Endothelial cell of umbilical vein (primary cell): ENCODE measurements around the gene DIP2B. TPM values are rescaled to one million over a fixed set of nuclear protein-coding genes. Genes with fewer than 3 reads are reported as not detected.

Experiments
- BruUV-seq: library from RNA; stranded (reverse); fragments of 400-500 nt; replicated peaks from 2 replicates; lab custom pipeline; 2021; lab: Mats Ljungman, UMichigan
- CTCF ChIA-PET: fragments of 300-600, 350-600 bp; sonication (Branson Sonifier 250); formaldehyde crosslinking; loops from one replicate; lab custom pipeline; 2021; ENCODE audit warnings: antibody characterized with exemption, inconsistent platforms; lab: Charles Lee
- POLR2A ChIA-PET: fragments of 300-600, 350-600 bp; sonication (Branson Sonifier 250); formaldehyde crosslinking; loops from one replicate; lab custom pipeline; 2021; ENCODE audit warnings: antibody characterized with exemption, inconsistent platforms; lab: Charles Lee
- DNase-seq: peaks from one replicate; pipeline ENCODE4 v3.0.0-alpha.2; 2011; ENCODE audit warnings: low read depth, low spot score
- FAIRE-seq: peaks from 2 replicates; lab custom pipeline; 2011; peaks lifted over from hg19 to GRCh38; lab: Jason Lieb, UNC
- H2AFZ ChIP-seq: 2 replicates; pipeline ENCODE4 v1.6.0; 2012; ENCODE audit warnings: low read depth, low read length, control low read depth, inconsistent platforms
- H3K27ac ChIP-seq: 2 replicates; pipeline ENCODE4 v1.5.1; 2011; ENCODE audit warnings: low read depth, mild to moderate bottlenecking, control low read depth, low read length, moderate library complexity; ENCODE audit not compliant: insufficient read depth
- H3K27me3 ChIP-seq, 2 experiments: 2 replicates each; pipeline versions ENCODE4 v1.6.0 to v1.6.1; 2011; ENCODE audit warnings: low read length in 2 of 2, mixed read lengths in 1 of 2; ENCODE audit not compliant: control insufficient read depth in 2 of 2, insufficient read depth in 2 of 2
- H3K36me3 ChIP-seq, 2 experiments: 2 replicates in 1 of 2; 3 replicates in 1 of 2; pipeline ENCODE4 v1.5.1; 2011; ENCODE audit warnings: low read length in 2 of 2, mild to moderate bottlenecking in 1 of 2, moderate library complexity in 1 of 2; ENCODE audit not compliant: control insufficient read depth in 2 of 2, insufficient read depth in 2 of 2; ENCODE audit errors: extremely low read depth in 1 of 2
- H3K4me1 ChIP-seq: 3 replicates; pipeline ENCODE4 v1.5.1; 2011; ENCODE audit warnings: mild to moderate bottlenecking, low read length; ENCODE audit not compliant: control insufficient read depth, insufficient read depth; ENCODE audit errors: extremely low read depth
- H3K4me2 ChIP-seq: 2 replicates; pipeline ENCODE4 v1.6.1; 2011; ENCODE audit warnings: low read length, control low read depth, mixed read lengths; ENCODE audit not compliant: insufficient read depth
- H3K4me3 ChIP-seq, 3 experiments: fragments of 200-600 bp in 1 of 3; sonication (generic), shearing (Covaris generic) in 1 of 3; replicated peaks in 1 of 3; 2 replicates each; pipeline ENCODE4 v1.5.1; 2011 to 2016; ENCODE audit warnings: control low read depth in 3 of 3, low read length in 3 of 3, mild to moderate bottlenecking in 2 of 3, inconsistent platforms in 1 of 3, low read depth in 1 of 3, moderate library complexity in 1 of 3; ENCODE audit not compliant: insufficient read depth in 1 of 3
- H3K79me2 ChIP-seq: 2 replicates; pipeline ENCODE4 v1.6.0; 2012; ENCODE audit warnings: low read length, inconsistent platforms; ENCODE audit not compliant: control insufficient read depth, insufficient read depth
- H3K9ac ChIP-seq: replicated peaks from 2 replicates; pipeline ENCODE3; 2011; ENCODE audit warnings: low read length, control low read depth; ENCODE audit not compliant: insufficient read depth; ENCODE audit errors: extremely low read depth
- H3K9me1 ChIP-seq: replicated peaks from 3 replicates; pipeline ENCODE4 v1.6.0; 2011; ENCODE audit warnings: mild to moderate bottlenecking, low read length; ENCODE audit not compliant: control insufficient read depth, insufficient read depth; ENCODE audit errors: extremely low read depth
- H3K9me3 ChIP-seq: replicated peaks from 2 replicates; pipeline ENCODE4 v1.5.1; 2012; ENCODE audit warnings: low read length, inconsistent platforms; ENCODE audit not compliant: control insufficient read depth, insufficient read depth
- H4K20me1 ChIP-seq: replicated peaks from 2 replicates; pipeline ENCODE3; 2011; ENCODE audit warnings: mild to moderate bottlenecking, low read length; ENCODE audit not compliant: control insufficient read depth, insufficient read depth; ENCODE audit errors: extremely low read depth
- EZH2 ChIP-seq: IDR thresholded peaks from 2 replicates; pipeline ENCODE4 v1.6.1; 2012; ENCODE audit warnings: borderline replicate concordance, low read depth, mild to moderate bottlenecking, moderate library complexity, low read length, inconsistent platforms; ENCODE audit not compliant: severe bottlenecking
- FOS ChIP-seq: IDR thresholded peaks from 2 replicates; pipeline ENCODE4 v1.6.1; 2011; ENCODE audit warnings: mild to moderate bottlenecking, low read length, moderate library complexity, borderline replicate concordance; ENCODE audit not compliant: insufficient read depth
- GATA2 ChIP-seq: IDR thresholded peaks from 2 replicates; pipeline ENCODE4 v1.7.0; 2011; ENCODE audit warnings: low read depth, mild to moderate bottlenecking, moderate library complexity, mixed read lengths, low read length; ENCODE audit not compliant: insufficient read length, insufficient read depth
- JUN ChIP-seq: IDR thresholded peaks from 2 replicates; pipeline ENCODE4 v1.6.1; 2011; ENCODE audit warnings: borderline replicate concordance, low read depth; ENCODE audit not compliant: insufficient read length, insufficient read depth
- MYC ChIP-seq: IDR thresholded peaks from one replicate; pipeline ENCODE4 v1.6.1; 2011; ENCODE audit warnings: mild to moderate bottlenecking, low read depth, low read length
- POLR2A ChIP-seq: IDR thresholded peaks from 2 replicates; pipeline ENCODE4 v1.6.1; 2012; ENCODE audit warnings: low read depth, mild to moderate bottlenecking, control low read depth, low read length
- POLR2AphosphoS5 ChIP-seq: IDR thresholded peaks from 2 replicates; pipeline ENCODE4 v1.6.1; 2012; ENCODE audit warnings: low read depth, mild to moderate bottlenecking, control low read depth, low read length, moderate library complexity; ENCODE audit not compliant: insufficient read depth
- dilution Hi-C: fragments of 300-500 bp; cut with MboI; formaldehyde crosslinking; loops from one replicate; pipeline ENCODE4 v1.15.0; 2019; ENCODE audit warnings: low sequenced_read_pairs; ENCODE audit not compliant: extremely low pct_ligation_motif_present
- intact Hi-C: fragments of 100-400 bp; cut with micrococcal nuclease; formaldehyde crosslinking; loops from one replicate; pipeline ENCODE4 v1.10.0; 2022
- polyA plus RNA-seq, 4 experiments: library from polyadenylated mRNA; depleted of rRNA in 3 of 4; stranded (reverse) in 3 of 4; unstranded in 1 of 4; fragments of >200 nt; gene quantifications; 2 replicates each; pipeline versions ENCODE4 v1.2.1 to v1.2.3, GENCODE V29; 2011 to 2012; ENCODE audit warnings: missing spikeins in 1 of 4
- total RNA-seq: library from RNA; stranded (reverse); gene quantifications from 2 replicates; pipeline ENCODE4 v1.2.3, GENCODE V29; 2021
- TF ChIP-seq, protein P1 (sequence below), 2 donors: IDR thresholded peaks; 1 replicate in 1 of 2; 2 replicates in 1 of 2; pipeline ENCODE4 v1.5.1; 2011; ENCODE audit warnings: low read length in 2 of 2, mild to moderate bottlenecking in 2 of 2, moderate library complexity in 2 of 2, control low read depth in 1 of 2, inconsistent platforms in 1 of 2, low read depth in 1 of 2; ENCODE audit not compliant: insufficient read depth in 1 of 2; ENCODE audit errors: extremely low read depth in 1 of 2
- TF ChIP-seq, protein P2 (sequence below): IDR thresholded peaks from 2 replicates; pipeline ENCODE4 v1.6.1; 2011; ENCODE audit not compliant: insufficient read depth, insufficient read length

The DIP2B gene
- total and polyA plus RNA-seq, 2 donors (not counting 3 experiments of a cell fraction or from before 2014, with no cell fraction given) = 14.5 to 28.0 TPM

DNA sequence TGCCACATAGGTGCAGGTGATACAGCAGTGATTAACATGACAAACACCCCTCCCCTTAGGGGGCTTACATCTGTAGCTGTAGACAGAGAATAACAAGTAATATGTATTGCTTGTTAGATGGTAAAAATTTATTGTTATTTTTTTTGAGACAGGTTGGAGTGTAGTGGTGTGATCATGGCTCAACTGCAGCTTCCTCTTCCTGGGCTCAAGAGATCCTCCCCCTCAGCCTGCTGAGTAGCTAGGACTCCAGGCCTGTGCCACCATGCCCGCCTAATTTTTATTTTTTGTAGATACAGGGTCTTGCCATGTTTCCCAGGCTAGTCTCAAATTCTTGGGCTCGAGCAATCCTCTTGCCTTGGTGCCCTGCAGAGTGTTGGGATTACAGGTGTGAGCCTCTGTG, 19.8 kb downstream of the DIP2B start:
- ChIA-PET POLR2A (no interaction called here), CTCF (interaction anchor here (0.8 to 1.1 kb wide), 2 partner anchors 12 to 135 kb away, joined by 3 to 4 read pairs; no protein-coding TSS in a partner anchor)
- dilution Hi-C loops = no loop called here
- Histone ChIP-seq H3K4me2 (no peak overlapping the region), H3K36me3 (no peaks in the 10 kb centered on the region), H3K4me3 (no peak overlapping the region), H3K9me3 (no peaks in the 10 kb centered on the region), H3K27ac (no peak overlapping the region), H2AFZ (no peak overlapping the region), H3K27me3 (no peaks in the 10 kb centered on the region), H3K79me2 (peaks cover 32% of the 10 kb centered on the region), H3K9me1 (no peaks in the 10 kb centered on the region), H3K9ac (no peak overlapping the region), H4K20me1 (no peaks in the 10 kb centered on the region), H3K4me1 (no peaks in the 10 kb centered on the region)
- DNase-seq = no peak
- FAIRE-seq = no peak
- TF ChIP-seq EZH2 (no peak), JUN (no peak), MYC (no peak), GATA2 (no peak), FOS (no peak), POLR2AphosphoS5 (no peak), POLR2A (no peak)
- TF ChIP-seq, protein P1, sequence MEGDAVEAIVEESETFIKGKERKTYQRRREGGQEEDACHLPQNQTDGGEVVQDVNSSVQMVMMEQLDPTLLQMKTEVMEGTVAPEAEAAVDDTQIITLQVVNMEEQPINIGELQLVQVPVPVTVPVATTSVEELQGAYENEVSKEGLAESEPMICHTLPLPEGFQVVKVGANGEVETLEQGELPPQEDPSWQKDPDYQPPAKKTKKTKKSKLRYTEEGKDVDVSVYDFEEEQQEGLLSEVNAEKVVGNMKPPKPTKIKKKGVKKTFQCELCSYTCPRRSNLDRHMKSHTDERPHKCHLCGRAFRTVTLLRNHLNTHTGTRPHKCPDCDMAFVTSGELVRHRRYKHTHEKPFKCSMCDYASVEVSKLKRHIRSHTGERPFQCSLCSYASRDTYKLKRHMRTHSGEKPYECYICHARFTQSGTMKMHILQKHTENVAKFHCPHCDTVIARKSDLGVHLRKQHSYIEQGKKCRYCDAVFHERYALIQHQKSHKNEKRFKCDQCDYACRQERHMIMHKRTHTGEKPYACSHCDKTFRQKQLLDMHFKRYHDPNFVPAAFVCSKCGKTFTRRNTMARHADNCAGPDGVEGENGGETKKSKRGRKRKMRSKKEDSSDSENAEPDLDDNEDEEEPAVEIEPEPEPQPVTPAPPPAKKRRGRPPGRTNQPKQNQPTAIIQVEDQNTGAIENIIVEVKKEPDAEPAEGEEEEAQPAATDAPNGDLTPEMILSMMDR (IDR thresholded peaks at IDR 0.05; ENCODE audit: extremely low read depth in 1 of 2, insufficient read depth in 1 of 2, low read depth in 1 of 2, low read length in 2 of 2) = no peak
- TF ChIP-seq, protein P2, sequence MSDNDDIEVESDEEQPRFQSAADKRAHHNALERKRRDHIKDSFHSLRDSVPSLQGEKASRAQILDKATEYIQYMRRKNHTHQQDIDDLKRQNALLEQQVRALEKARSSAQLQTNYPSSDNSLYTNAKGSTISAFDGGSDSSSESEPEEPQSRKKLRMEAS = no peak
- no TSS peak for BruUV-seq
- intact Hi-C loops = no loop called here
